Ovary (tissue), 3 donors: ENCODE data around the gene CEP41.

Experiments used
- EP300 ChIP-seq: sonication (generic); formaldehyde crosslinking; IDR thresholded peaks from one replicate; pipeline ENCODE4 v1.6.1; 2017; ENCODE audit warnings: antibody characterized with exemption
- POLR2A ChIP-seq: fragments of 450-650 bp; IDR thresholded peaks from one replicate; pipeline ENCODE4 v1.6.1; 2017; ENCODE audit warnings: antibody characterized with exemption, mild to moderate bottlenecking, moderate library complexity
- TF ChIP-seq, protein P1 (sequence below), 3 donors: fragments of 450-650 bp in 2 of 3; fragments of 200-600 bp in 1 of 3; IDR thresholded peaks; one replicate each; pipeline versions ENCODE4 v1.5.1 to v1.8.0; 2016 to 2022; ENCODE audit warnings: antibody characterized with exemption in 3 of 3, mild to moderate bottlenecking in 1 of 3
- donor health status: DM: no; HTN: no; CAD: no.

DNA sequence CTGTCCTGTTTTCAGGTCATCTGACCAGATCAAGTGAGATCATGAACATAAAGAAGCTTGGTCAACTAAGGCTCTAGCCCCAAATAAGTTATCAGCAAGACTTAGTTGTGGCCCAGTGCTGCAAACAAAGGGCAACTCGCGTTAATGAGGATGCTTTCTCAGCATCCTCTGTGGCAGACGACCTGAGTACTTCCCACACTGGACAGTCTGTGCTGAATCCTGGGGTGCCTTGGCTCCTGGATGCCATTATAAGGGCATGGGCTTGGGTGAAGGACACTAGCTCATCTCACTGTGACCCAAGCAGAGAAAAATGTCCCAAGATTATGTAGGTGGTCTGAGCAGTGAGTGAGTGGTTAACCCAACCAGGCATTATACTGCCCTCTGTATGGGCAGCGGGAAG lies 82.3 kb downstream of the CEP41 start:
- TF ChIP-seq, protein P1, sequence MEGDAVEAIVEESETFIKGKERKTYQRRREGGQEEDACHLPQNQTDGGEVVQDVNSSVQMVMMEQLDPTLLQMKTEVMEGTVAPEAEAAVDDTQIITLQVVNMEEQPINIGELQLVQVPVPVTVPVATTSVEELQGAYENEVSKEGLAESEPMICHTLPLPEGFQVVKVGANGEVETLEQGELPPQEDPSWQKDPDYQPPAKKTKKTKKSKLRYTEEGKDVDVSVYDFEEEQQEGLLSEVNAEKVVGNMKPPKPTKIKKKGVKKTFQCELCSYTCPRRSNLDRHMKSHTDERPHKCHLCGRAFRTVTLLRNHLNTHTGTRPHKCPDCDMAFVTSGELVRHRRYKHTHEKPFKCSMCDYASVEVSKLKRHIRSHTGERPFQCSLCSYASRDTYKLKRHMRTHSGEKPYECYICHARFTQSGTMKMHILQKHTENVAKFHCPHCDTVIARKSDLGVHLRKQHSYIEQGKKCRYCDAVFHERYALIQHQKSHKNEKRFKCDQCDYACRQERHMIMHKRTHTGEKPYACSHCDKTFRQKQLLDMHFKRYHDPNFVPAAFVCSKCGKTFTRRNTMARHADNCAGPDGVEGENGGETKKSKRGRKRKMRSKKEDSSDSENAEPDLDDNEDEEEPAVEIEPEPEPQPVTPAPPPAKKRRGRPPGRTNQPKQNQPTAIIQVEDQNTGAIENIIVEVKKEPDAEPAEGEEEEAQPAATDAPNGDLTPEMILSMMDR (IDR thresholded peaks at IDR 0.05) = no peak
- TF ChIP-seq POLR2A = no peak
- no peak for TF ChIP-seq EP300
